GM19463 (cell line): ENCODE measurements around the gene TAAR9.
A peak's percentile ranks its signal among the peaks of the same experiment; 100 is the strongest.
"Not testable (repeated sequence)": the region's sequence is repeated elsewhere in the genome, so short reads cannot be mapped to it uniquely, and the experiment has no call there.

Experiments
- ATAC-seq: cut with Tn5 transposase; IDR thresholded peaks from one replicate; pipeline ENCODE4 v1.9.1; 2021; ENCODE audit warnings: mild to moderate bottlenecking, moderate library complexity; ENCODE audit not compliant: unreplicated experiment

Gene TAAR9

DNA sequence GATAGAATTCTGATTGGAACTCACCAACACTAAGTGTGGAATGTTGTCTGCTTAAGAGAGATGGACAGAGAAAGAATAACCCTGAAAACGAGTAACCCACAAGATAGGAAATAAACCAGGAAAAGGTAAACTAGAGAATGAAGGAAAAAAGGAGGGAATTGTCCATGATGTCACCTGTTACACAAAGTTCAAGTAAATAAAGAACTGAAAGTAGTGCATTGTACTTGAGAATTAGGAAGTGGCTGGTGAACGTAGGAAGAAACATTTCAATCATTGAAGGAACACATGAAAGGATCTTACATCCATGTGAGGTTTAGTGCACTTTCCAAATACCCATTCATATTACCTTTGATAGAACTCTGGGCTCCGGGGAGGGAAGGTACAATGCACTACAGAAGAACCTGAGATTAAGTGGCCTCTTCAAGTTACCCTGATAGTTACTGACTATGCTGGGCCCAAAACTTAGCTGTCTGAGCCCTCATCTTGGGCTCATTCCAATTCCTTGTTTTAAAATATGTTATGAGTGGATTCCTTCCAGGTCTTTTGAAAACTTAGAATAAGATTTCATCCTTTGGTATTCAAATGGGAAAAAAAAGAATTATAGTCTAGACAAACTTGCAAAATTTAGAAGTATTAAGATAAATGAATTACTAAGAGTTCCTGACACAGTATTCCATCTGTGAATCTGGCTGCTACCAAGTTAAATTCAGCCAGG, 24.1 kb upstream of the TAAR9 start:
- ATAC-seq = no peak

- no peak for ATAC-seq
Measured at GRCh38 chr6:132515386-132515785, 22.7 kb upstream of the TAAR9 start.

- no peak for ATAC-seq
Measured at GRCh38 chr6:132520953-132521352, 17.1 kb upstream of the TAAR9 start.

DNA sequence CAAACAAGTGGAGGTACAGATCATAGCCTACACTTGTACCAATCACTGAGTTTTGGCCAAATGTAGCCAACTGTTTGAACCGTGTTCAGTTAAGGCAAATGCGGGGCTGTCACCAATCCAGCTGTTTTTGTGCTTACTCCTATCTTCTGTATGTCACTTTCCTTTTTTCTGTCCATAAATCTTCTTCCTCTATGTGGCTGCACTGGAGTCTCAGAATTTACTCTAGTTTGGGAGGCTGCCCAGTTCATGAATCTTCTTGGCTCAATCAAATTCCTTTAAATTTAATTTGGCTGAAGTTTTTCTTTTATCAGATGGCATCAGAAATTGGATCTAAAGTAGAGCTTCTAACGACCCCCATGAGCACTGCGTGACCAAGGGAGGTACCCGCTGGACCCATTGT, 13.4 kb upstream of the TAAR9 start:
- no peak for ATAC-seq

DNA sequence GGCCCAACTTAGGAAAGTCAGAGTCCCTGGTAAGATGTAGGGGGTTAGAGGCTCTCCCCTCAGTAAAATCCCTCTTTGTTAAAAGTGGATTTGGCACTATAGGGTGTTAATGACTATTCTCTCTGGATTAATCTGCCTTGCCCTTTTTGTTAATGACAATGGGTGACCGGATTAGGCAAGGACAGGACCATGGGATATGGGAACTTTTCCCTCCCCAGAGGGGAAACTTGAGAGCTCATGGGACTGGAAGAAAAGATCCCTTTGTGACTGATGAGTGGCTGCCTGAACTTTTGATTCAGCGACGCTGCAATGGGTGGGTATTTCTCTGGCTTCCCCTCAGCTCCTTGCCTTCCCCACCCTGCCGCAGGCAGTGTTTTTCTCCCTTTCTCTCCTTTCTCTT, 12.2 kb upstream of the TAAR9 start:
- ATAC-seq = no peak

DNA sequence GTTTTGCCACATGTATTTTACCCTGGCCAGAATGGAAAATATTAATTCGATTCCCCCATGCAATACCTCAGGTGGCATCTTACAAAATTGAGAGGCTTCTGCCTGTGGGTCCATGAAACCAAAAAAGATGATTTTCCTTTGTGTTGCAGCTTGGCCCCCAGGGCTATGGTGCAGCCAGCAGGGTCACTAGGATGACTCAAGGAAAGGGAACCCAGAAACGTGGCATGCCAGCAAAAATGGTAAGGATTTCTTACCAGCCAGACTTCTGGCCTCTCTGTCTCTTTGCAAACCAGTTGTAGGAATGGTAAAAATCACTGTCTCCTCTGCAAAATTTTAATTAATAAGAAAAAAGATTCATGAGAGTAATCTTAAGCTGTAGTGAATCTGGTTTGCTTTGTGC, 11.6 kb upstream of the TAAR9 start:
- ATAC-seq = no peak

- no peak for ATAC-seq
Measured at GRCh38 chr6:132527791-132528190, 10.3 kb upstream of the TAAR9 start.

DNA sequence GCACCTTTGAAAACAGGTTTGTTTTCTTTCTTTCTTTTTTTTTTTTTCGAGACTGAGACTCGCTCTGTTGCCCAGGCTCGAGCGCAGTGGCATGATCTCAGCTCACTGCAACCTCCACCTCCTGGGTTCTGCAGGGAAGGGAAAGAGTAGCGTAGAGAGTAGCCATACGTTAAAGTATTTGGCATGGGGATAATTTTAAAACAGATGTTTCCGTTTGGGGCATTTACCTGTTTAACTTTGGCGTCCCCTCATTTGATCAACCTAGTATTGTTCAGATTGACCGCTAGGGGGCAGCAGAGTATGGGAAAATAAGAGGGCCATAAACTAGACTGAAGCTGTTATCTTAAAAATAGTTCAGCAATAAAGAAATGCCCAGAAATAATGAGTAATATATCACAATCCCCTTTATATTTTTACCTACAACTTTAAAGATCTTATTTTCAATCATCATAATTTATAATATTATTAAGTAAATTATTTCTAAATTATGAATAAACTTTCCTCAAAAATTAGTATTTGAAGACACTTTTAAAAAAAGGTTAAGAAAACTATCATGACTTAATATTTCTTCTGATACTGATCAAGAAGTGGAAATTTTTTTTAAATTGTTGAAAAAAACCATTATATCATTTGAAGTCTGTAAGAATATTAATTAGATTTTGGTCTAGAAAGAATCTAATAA, 7.6 kb upstream of the TAAR9 start:
- ATAC-seq = peak; percentile 87

DNA sequence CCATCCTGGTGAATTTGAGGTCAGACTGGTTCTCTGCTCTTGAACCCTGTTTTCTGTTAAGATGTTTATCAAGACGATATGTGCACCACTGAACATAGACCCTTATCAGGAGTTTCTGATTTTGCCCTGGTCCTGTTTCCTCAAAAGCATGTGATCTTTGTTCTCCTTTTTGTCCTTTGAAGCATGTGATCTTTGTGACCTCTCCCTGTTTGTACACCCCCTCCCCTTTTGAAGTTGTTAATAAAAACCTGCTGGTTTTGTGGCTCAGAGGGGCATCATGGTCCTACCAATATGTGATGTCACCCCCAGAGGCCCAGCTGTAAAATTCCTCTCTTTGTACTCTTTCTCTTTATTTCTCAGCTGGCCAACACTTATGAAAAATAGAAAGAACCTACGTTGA, 3.5 kb upstream of the TAAR9 start:
- ATAC-seq = not testable (repeated sequence)

DNA sequence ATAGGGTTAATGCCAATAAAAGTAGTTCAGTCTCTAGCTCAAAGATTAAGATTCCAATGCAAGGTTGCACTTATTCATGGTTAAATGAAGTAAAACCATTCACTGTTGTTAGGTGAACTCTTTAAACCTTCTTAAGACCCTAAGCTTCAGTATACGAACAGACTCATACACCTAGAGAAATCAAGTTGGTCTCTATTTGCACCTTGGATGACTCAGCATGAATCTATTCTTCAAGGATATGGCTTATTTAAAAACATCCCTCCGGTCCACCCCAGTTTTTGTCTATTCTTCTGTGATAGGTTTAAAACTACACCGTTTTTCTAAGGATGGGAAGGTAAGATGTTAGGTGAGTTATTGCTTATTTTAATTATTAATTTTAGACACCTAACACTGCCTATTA, 932 bp upstream of the TAAR9 start:
- ATAC-seq = no peak

DNA sequence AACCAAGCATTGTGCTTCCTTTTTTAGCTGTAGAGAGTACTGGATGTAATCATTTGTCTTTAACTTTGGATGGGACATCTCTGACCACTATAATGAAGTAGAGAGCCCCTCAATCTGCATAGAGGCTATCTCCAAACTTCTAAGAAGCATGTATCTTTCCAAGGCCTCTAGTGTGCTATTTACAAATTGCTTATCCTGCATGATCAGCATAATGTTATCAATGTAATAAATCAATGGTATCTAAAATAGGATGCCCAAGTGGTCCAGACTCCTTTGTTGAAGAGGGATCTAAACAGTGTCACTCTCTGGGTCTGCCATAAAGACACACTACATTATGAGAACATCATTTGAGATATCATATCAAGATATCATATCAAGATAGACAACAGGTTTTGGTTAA, 6.7 kb downstream of the TAAR9 start:
- ATAC-seq = no peak

DNA sequence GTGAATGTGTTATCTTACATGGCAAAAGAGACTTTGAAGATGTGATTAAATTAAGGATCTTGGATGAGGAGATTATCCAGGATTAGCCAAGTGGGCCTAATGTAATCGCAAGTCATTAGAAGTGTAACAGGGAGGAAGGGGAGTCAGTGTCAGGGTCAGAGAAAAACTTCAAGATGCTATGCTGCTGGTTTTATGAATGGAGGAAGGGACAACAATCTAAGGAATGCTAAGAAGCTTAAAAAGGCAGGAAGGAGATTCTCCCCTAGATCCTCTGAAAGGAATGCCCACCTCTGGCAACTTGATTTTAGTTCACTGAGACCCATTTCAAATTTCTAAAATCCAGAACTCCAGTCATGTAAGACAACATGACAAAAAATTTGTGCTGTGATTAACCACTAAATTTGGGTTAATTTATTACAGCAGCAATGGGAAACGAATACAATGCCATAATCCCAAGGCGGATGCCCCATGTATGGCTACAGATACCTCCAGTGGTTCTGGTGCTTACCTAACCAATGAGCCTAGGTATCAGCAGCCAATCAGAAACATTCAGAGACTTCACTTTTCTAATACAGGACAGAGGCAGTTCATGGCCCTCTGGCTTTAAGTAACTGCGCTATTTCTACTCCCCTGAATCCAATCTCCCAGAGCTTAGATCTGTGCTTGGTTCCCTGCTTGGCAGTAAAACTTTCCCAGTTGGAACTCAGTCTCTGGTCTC, 10.8 kb downstream of the TAAR9 start:
- no peak for ATAC-seq

DNA sequence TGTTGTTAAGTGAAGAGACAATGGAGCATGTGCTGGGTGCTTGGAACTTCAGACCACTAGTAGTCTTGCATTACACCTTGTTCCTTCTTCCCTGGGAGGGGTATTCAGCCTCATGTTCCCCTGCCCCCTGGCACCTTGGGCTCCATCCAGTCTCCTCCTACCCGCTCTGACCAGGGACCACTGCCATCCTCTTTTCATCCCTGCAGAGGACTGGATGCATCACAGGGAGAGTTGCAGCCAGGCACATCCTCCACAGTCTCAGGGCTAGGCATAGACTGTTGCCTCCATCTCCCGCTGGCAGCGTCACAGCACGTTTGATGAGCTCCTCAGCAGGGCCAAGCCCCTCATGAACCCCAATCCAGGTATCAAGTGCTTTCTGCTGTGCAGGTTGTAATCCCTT, 13.1 kb downstream of the TAAR9 start:
- ATAC-seq = no peak

DNA sequence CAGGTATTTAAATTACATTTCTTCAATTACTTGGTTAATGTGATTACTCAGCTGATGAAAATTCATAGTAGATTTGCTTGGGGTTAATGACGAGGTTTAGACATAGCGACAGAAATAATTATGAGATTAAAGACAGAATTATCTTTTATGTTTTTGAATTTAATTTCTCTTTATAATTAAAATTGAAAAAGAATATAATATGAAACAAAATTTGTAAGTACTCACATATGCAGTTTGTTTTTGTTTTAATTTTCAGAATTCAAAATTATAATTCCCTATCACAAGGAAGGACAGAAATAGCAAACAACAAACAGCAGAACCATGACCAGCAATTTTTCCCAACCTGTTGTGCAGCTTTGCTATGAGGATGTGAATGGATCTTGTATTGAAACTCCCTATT, 14.3 kb downstream of the TAAR9 start, which contains the start of gene TAAR8:
Gene TAAR8, plus strand, starts transcription at position 301 of the 400 bp plus-strand sequence. Its CDS starts 21 bp downstream, at position 322.
- no peak for ATAC-seq

GRCh38 chr6:132560087-132560486, 22.0 kb downstream of the TAAR9 start:
- ATAC-seq = not testable (repeated sequence)

DNA sequence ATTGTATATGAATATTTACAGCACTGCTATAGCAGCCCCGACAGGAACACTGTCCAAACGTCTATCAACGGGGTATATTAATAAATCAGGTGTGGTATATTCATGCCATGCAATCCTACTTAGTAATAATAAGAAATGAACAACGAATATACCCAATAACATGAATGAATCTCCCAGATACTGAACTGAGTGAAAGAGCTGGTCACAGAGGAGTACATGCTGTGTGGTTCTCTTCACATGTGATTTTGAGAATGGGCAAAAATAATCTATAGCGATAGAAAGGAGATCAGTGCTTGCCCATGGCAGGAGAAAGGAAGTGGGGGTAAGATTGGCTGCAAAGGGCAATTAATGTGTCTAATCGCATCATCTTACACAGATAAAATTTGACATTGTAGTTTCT, 28.3 kb downstream of the TAAR9 start:
- ATAC-seq = no peak

DNA sequence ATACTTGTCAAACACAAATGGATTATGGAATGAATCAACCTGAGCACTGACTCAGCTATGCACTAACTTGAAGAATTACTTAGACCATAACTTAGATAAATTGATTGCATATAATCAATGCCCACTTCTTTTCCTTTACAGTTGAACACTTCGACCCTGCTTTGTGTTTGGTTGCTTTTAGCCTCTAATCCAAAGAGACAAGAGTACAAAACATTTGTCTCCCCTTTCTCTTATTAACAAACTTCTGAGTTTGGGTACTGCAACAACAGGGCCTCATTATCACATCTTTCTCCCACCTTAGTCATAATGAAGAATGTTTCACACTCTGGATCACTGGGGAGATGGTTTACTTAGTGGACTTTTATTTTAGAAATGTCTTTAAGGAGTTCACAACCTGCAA, 29.5 kb downstream of the TAAR9 start:
- no peak for ATAC-seq

DNA sequence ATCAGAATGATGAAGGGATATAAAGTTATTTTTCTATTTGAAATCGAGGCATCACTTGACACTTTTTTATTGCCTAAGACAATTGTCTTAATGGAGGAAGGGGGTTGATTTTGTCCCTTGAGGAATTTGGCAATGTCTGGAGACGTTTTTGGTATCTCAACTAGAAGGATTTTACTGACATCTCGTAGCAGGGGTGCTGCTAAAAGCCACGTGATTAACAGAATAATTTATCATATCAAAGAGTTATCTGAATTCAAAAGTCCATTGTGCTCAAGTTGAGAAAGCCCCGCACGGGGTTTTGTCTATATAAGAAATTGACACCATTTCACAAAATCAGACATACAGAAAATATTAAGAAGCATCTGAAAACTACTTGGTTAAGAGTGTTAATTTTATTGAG, 30.5 kb downstream of the TAAR9 start:
- ATAC-seq = no peak

DNA sequence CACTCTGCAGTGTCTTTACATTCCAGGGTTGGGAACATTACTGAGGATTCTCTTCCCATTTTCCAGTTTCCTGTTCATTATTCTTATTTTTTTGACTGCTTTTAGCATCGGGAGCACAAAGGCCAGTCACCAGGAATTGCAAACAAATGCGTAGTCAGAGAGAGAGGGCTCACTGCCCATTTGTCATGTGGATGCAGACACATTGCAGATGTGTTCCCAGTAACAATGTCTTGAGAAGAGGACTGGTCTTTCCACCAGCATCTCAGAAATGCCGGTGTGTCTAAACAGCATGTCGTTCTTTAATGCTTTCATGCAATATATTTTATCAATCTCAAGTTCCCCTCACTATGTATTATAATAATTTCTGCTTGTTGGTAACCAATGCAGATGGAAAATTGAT, 31.1 kb downstream of the TAAR9 start:
- no peak for ATAC-seq

DNA sequence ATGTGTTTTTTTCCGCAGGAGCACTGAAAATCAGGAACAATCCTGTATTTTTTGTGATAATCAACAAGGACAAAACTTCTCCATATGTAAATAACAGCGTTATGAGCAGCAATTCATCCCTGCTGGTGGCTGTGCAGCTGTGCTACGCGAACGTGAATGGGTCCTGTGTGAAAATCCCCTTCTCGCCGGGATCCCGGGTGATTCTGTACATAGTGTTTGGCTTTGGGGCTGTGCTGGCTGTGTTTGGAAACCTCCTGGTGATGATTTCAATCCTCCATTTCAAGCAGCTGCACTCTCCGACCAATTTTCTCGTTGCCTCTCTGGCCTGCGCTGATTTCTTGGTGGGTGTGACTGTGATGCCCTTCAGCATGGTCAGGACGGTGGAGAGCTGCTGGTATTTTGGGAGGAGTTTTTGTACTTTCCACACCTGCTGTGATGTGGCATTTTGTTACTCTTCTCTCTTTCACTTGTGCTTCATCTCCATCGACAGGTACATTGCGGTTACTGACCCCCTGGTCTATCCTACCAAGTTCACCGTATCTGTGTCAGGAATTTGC, 32.2 kb downstream of the TAAR9 start, which contains the start of gene TAAR6:
Gene TAAR6, plus strand, starts transcription at position 102 of the 557 bp plus-strand sequence. Its CDS starts 0 bp downstream, at position 102.
- ATAC-seq = no peak

- no peak for ATAC-seq
Measured at GRCh38 chr6:132571774-132572173, 33.7 kb downstream of the TAAR9 start.
